Activated CD4-positive, CD25-positive, alpha-beta regulatory T cell treated with anti-CD3 and anti-CD28 coated beads, Interleukin-2, amount 50 U/mL, for 72 hours (primary cell): ENCODE results near the gene OSER1.
"Not testable (repeated sequence)": the region's sequence is repeated elsewhere in the genome, so short reads cannot be mapped to it uniquely, and the experiment has no call there.

Experiments used
- DNase-seq: peaks from one replicate; pipeline ENCODE4 v3.0.0; 2021

The OSER1 gene

DNA sequence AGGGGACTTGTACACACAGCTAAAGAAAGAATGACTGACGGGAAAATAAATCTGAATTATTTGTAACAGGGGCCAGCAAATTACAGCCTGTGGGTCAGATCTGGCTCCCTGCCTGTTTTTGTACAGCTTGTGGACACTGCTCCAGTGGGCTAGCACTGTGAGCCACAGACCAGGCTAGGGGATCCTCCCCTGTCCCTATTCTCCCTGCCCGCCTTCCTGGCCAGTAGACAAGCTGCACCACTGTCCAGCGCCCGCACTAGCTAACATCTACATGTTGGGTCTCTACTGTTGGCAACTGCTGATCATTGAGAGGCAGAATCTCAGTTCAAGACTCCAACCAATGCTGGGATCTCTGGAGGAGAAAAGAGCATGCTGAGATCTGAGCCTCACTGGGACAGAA, 10.7 kb downstream of the OSER1 start:
- no peak for DNase-seq

GRCh38 chr20:44198872-44199271, 11.7 kb downstream of the OSER1 start:
- DNase-seq = no peak

DNA sequence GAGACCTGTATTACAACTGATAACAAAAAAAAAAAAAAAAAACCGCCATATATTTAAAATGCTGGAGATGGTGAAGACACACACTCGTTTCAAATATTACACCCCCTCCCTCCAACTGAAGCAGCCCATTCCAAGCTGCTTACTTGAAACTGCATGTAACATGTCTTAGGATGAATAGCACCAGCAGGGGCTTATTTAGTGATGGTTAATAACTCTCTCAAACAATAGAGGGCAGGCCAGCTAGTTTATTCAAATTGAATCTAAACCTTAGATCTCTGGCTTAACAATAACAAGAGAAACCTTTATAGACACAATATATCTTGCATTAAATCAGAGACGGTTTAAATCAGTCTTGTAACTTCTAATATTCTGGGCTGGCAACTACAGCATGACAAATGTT, 14.3 kb downstream of the OSER1 start:
- no peak for DNase-seq

GRCh38 chr20:44195605-44196004, 15.0 kb downstream of the OSER1 start:
- no peak for DNase-seq

DNA sequence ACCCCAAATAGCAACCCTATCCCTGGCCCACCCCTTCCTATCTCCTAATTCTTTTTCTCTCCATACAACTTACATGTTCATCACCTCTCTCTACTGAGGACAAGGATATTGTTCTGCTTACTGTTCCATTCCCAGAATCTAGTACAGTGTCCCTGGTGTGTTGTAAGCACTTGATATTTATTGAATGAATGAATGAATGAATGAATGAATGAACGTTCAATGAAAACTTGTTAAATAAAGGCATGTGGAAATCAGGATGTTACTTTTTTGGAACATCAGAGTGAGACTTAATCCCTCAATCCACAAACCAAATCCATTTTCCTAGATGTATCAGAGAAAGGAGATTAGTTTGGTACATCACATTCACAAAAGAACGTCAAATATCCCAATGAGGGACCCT, 16.8 kb downstream of the OSER1 start:
- no peak for DNase-seq

GRCh38 chr20:44191640-44192039, 18.9 kb downstream of the OSER1 start:
- not testable (repeated sequence) for DNase-seq

DNA sequence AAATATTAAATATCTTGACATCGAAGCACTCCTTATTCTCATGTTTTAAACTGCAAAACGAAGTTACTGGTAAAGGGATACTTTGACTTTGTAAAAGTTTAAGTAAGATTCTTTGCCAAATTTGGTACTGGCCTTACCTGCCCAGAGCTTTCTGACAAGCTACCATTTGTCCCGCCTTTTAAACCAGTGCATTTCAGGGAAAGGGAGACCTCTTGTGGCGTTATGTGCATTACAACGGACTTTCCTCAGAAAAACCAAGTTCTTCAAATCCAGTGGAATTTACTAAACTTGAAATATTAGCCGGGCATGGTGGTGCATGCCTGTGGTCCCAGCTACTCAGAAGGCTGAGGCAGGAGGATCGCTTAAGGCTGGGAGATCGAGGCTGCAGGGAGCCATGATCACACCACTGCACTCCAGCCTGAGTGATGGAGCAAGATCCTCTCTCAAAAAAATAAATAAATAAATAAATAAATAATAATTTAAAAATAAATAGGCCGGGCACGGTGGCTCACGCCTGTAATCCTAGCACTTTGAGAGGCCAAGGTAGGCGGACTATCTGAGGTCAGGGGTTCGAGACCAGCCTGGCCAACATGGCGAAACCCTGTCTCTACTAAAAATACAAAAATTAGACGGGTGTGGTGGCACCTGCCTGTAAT, 20.2 kb downstream of the OSER1 start:
- not testable (repeated sequence) for DNase-seq

DNA sequence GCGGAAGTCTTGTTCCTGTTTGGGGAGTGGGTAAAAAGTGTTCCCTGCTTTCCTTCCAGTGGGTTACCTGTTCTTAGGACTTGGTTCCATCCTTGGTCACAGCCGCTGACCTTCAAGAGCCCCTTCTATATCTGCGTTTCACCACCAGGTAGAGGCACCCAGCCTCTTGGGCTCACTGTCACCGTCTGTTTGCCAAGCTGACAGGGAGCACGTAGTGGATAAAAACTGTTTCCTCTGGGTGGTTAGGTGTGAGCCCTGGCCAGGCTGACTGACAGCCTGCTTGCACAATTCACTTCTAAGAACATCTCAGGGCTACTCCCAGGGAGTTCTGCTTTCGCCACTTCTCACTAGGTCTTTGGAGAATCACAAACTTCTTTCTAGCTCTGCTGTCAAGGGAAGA, 21.8 kb downstream of the OSER1 start:
- no peak for DNase-seq

DNA sequence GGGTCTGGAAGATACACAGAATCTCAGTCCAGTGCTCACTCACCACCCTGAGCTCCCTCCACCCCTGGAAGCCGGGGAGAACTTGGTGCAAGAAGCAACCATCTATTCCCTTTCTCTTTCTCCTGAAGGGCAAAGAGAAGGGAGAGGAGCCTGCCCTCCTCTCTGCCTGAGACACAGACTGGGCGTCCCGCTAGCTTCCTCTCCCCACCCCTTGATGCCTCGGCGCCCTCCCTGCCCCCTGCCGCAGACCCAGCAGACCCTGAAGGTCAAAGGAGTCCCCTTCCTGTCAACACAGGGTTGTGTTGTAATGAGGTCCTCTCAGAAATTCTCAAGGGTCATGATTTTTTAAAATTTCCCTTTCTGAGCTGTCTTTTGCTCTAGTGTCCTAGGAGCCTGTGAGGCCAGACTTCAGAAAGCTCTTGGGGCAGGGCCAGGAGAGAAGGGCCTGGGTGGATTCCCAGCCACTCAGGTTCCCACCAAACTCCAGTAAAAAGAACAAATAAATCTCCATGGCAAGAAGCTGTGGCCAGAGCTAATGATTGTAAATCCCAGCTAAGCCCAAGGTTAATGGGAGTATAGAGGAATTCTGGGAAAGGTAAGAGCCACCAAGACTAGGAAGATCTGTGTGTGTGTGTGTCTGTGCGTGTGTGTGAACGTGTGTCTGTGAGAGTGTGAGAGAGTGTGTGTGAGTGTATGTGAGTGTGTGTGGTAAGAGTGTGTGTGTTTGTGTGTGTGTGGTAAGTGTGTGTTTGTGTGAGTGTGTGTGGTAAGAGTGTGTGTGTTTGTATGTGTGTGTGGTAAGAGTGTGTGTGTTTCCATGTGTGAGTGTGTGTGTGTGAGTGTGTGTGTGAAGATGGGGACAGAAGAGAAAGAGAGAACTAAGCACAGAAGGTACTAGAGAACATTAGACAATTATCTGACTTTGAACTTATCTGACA, 22.5 kb downstream of the OSER1 start:
- no peak for DNase-seq

GRCh38 chr20:44187054-44187771, 23.4 kb downstream of the OSER1 start, which contains the start of gene JPH2:
JPH2 (minus strand) TSS chr20:44187188; CDS start chr20:44186705, 483 bp downstream.
- no peak for DNase-seq

DNA sequence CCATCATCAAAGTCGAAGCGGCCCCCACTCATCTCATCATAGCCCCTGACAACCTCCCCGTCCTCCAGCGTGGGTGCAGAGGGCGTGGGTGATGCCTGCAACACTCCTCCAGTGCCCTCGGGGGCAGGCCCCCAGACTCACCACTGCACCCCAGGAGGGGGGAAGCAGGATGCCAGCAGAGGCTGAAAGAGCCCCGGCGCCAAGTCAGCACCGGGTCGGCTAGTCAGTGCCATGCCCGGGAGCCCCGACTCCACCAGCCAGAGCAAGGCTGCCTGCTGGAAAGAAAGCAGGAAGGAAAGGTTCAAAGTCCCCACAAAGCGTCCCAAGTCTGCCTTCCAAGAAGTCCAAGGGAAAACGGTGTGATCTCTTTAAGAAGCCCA, 23.9 kb downstream of the OSER1 start:
- no peak for DNase-seq

DNA sequence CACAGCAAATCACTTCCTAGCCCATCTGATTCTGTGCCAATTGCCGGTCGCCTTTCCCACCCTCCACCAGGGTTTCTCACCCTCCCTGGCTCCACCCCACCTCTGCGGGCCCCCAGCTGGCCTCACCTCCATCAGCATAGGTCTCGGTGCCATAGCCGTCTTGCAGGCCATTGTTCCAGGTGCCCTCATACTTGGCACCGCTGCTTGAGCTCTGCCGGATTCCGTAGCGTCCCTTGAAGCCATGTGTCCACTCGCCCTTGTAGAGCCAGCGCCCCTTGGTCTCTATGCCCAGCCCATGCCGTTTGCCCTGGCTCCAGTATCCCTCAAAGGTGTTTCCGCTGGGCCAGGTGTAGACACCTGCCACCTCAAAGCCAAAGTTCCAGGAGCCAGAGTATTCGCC, 24.4 kb downstream of the OSER1 start:
- no peak for DNase-seq

DNA sequence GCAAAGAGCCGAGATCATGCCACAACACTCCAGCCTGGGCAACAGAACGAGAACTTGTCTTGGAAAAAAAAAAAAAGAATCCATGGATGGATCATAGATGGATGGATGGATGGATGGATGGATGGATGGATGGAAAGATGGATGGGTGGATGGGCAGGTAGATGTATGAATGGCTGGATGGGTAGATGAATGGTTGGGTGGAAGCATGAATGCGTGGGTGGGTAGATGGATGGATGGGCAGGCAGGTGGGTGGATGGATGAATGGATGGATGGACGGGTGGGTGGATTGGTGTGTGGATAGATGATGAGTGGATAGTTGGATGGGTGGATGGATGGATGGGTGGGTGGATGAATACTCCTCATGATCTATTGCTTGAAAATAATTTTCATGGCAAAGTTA, 25.0 kb downstream of the OSER1 start:
- DNase-seq = no peak

DNA sequence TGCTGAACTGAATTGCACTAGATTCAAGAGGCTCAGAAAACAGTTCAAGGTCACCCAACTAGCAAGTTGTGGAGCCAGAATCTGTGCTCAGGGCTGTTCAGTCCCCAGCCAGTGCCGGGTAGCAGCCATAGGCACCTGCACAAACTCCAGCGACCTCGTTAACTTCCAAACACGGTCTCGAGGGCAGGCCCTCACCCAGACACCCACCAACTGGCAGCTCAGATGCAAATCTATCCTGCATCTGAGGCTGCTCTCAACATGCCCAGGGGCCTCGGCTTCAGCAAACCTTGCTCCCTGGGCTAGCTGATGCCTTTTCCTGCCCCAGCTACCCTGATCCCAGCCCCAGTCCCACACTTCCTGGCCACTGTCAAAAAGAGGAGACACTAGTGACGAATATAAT, 27.3 kb downstream of the OSER1 start:
- DNase-seq = no peak

DNA sequence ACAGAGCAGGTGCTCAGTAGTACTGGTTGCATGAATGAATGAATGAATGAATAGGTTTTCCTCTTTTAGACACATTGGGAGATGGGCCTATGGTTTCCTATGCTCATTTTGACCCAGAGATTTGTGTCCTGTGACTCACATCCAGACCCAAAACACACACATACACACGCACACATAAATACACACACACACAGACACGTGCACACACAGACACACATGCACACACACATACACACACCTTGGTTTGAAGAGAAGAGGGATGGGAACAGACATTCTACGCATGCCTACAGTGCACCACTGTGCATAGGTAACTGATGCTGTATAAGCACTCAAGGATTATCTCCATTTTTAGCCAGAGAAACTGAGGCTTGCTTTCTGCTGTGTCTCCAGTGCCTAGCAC, 27.7 kb downstream of the OSER1 start:
- no peak for DNase-seq

GRCh38 chr20:44182135-44182765, 28.3 kb downstream of the OSER1 start:
- no peak for DNase-seq

DNA sequence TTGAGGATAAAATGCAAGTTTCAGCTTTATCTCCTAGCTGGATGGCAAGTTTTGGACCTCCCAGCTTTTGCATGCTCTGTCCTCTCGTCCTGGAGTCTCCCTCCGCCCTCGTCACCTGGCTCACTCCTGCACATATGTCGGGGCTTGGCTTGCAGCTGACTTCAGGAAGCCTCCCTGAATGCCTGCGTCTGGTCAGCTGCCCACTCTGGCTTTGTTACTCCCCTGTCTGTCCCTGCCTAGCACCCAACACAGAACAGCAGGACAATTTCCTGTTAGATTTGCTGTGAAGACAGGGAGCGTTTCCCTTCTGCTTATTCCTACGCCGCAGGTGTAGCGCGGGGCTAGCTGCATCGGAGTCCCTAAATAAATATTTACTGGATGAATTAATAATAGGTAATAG, 29.0 kb downstream of the OSER1 start:
- DNase-seq = no peak

DNA sequence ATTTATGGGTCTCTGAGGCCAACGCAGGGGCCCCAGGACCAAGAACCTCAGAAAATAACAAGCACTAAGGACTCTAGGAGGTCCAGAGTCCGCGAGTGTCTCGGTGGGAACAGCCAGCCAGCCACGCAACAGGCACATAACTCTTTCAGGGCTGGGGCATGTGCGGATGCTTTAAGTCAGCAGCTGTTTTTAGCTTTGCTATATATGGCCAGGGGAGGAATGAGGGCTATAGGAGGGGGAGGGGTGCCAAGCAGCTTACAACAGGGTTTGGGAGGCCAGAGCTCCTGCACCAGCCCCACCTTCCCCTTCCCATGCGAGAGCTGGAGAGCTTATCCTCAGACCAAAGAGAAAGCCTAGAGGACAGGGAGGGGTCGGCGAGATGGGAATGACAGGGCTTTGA, 29.8 kb downstream of the OSER1 start:
- DNase-seq = no peak

DNA sequence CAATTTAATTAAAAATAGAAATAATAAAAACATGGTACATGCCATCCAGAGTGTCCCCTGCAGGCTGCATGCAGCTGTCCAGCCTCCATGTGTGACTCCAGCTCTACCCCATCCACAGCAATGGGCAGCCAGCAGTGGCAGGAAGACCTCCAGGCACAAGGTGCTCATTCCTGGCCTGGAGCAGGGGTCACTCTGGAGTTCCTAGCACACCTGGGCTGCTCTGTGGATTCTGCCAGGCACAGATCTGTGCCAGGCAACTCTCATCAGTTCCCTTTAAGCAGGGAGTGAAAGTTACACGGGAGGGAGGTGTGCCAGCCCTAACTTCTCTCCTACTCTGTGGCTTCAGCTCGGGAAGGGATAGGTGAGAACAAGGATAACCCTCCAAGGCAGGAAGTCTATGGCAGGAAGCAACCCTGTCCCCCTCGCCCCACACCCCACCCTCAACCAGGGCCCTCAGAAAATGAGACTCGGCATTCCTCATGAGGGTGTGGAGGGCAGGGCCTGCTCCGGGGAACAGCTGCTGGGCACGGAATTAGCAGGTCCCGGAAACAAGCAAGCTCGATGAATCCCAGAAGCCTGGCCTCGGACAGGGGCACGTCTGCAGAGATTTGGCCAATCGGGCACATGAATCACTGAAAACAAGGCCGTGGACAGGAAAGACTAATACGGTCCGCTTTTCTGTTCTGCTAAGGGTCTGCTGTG, 33.6 kb downstream of the OSER1 start:
- DNase-seq = no peak

DNA sequence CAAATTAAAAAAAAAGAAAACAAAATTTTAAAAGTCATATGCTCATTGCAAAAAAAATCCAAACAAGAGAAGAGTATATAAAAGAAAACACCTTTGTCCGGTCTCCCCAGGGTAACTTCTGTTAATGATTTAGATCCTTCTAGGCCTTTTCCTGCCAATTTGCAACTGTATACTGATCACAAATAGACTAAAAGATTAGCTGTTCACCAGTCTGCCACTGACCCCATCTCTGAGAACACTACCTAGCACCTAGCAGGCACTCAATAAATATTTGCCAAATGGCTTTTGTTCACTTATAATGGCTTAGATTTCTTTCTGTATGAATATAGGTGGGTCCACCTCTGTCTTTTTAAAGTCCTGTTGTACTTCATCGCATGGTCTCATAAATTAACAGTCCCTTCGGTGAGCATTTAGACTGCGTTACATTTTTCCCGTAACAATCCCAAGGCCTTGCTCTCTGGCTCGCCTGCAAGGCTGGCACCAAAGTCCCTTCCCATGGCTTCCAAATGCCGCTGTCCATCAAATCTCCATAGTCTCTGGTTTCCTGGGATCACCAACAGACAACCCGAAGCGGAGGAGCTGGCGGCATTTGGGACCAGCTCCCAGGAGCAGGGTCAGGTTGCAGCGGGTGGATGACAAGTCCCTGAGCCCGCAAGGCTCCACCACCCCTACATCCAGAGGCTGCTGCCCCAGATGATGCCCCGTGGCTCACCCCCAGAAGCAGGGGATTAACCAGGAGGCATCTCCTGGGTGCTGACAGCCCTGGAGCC, 35.4 kb downstream of the OSER1 start:
- DNase-seq = no peak

DNA sequence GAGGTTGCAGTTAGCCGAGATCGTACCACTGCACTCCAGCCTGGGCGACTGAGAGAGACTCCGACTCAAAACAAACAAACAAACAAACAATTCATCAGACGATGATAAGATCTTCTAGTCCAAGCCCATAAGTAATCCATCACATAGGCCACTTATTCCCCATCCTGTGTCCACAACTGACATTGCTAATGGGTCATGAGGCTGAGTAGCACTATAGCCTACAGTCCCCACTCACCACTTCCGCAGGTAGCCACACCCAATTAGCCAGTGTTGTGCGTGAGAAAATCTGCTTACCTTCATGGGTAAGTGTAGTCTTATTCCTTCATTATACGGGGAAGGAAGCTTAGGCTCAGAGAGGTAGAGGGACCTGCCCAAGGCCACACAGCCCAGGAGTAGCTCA, 36.7 kb downstream of the OSER1 start:
- no peak for DNase-seq

- DNase-seq = no peak
Observed at GRCh38 chr20:44173116-44173515, 37.5 kb downstream of the OSER1 start.
